C4-2B (cell line): ENCODE measurements around the gene CRYBB2.

Source experiments
- CTCF ChIP-seq: fragments of 450-650 bp; conservative IDR thresholded peaks from 2 replicates; pipeline ENCODE4 v1.5.1; 2017; ENCODE audit warnings: mild to moderate bottlenecking
- ZFX ChIP-seq: fragments of 450-650 bp; IDR thresholded peaks from 2 replicates; pipeline ENCODE4 v1.6.1; 2017

- TF ChIP-seq CTCF (no peak), ZFX (no peak)
These were observed 48.9 kb upstream of the CRYBB2 start for GRCh38 chr22:25170426-25170980.
